ENCODE measurements around the gene PRKAG2.
A peak's percentile ranks its signal among the peaks of the same experiment; 100 is the strongest.
"Not testable (repeated sequence)": the region's sequence is repeated elsewhere in the genome, so short reads cannot be mapped to it uniquely, and the experiment has no call there.

Gene PRKAG2

DNA sequence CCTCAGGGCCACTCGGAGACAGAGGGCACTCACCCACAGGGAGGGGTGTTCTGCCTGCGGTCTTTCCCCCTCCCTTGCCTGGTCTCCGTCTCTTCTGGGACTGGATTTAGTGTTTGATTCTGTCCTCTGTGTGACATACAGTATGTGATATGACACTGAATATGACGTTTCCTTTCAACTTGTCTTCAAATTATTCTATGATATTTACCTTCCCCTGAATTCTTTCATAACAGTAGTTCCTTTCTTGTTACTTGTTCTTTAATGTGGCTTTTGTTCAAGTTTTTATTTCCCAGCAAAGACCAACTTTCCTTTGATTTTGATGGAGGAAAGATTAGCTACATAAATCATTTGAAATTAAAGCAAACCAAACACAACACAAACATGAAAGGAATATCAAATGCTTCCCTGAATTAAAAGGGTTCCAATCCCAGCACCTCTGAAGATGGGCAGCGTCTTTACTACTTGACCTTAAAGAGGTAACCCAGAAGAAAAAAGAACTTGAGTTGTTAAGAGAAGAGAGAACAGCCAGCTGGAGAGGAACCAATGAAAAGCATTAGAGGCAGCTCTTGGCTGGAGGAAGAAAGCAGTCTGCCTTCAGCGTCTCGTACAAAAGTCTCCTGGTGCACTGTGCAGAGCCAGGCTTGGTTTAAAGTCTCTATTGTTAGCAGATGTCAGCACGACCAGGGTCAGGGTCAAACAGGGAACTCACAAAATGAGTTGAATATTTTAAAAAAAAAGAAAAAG, 338.9 kb downstream of the PRKAG2 start:
- no peak for DNase-seq (ENCODE audit: low read depth in 2 of 3, low spot score in 2 of 3)

DNA sequence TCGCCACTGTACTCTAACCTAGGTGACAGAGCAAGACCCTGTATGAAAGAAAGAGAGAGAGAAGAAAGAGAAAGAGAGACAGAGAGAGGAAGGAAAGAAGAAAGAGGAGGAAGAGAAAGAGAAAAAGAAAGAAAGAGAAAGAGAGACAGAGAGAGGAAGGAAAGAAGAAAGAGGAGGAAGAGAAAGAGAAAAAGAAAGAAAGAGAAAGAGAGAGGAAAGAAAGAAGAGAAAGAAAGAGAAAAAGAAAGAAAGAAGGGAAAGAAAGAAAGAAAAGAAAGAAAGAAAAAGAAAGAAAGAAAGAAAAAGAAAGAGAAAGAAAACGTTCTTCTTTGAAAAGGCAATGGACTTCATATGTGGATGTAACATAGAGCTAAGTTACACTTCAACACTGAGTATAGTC, 340.7 kb downstream of the PRKAG2 start:
- not testable (repeated sequence) for DNase-seq (ENCODE audit: low read depth in 2 of 3, low spot score in 2 of 3)

DNA sequence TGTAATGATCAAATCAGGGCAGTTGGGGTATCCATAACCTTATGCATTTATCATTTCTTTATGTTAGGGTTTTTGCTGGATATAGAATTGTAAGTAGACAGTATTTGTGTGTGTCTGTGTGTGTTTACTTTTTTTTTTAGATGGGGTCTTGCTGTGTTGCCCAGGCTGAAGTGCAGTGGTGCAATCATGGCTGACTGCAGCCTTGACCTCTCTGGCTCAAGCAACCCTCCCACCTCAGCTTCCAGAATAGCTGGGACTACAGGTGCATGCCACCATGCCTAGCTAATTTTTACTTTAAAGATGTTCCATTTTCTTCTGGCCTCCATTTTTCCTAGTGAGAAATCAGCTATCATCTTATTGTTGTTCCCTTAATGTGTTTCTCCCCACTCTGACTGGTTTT, 347.1 kb downstream of the PRKAG2 start:
- no peak for DNase-seq (ENCODE audit: low read depth in 2 of 3, low spot score in 2 of 3)

DNA sequence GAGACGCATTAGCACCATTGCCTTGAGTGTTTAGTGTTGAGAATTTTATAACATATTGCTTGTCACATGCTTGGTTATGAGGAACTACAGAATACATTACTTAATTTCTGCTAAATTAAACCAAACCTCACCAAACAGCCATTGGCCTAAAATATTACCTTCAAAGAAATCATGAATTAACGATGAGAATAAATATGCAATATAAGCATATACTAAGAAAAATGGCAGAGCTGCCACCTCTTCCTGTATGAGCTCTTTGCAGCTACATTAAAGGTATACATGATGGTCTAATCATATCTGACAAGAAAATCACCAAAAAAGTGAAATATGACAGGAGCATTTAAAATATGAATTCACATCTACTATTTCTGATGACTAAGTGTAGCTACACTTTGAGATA, 352.1 kb downstream of the PRKAG2 start:
- no peak for DNase-seq (ENCODE audit: low read depth in 2 of 3, low spot score in 2 of 3)

DNA sequence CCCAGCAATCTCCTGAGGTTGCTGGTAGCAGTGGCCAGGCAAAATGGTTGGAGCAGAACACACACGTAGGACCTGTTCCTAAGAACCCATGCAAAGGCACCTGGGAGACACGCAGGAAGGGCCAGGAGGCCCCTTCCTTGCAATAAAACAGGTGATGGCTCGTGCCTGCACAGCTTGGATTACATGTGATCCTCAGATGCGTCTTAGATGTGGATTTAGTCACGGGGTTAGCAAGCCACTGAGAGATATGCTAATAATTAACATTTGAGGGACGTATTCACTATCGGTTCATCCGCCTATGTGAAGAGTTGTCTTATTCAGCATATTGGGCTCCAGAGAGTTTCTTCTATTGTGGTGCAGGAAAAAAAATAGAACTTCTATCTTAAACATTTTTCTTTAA, 352.6 kb downstream of the PRKAG2 start:
- DNase-seq (ENCODE audit: low read depth in 2 of 3, low spot score in 2 of 3) = no peak

DNA sequence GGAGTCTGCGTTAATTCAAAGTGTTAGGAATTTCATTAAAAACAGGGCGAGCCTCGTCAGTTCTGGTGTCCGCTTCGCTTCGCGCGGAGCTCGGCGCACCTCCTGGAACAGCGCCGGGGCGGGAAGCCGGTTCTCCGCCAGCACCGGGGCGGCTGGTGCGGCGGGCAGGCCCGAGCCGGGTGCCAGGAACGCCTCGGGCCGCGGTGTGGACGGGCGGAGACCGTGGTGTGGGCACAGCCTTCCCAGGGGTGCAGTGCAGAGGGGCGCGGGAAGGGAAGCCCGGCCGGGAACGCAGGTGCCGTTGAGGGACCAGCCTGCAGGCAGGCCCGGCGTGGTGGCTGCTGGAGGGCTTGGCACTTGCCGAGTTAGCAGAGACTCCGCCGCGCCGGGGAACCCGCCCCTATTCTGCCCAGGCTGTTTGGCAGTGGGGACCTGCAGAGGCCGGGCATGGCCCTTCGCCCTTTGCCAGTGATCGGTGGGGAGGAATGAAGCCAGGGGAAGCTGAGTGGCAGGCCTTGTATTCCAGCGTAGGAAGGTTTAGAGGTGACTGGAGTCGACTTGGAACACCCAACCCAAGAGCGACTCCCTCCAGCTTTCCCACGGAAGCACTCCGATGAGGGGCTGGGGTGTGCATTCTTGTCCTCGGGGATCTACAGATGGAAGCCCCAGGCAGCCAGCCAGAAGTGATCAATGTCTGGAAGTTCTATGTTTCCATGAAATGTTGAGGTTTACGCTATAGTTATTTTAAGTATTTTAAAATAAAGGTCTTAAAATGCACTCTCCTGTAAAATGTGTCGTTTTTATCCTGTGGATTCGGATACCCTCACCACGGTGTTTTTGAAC, 356.3 kb downstream of the PRKAG2 start:
- DNase-seq (ENCODE audit: low read depth in 2 of 3, low spot score in 2 of 3) = peak; percentile 10 to 37 (median 22)

DNA sequence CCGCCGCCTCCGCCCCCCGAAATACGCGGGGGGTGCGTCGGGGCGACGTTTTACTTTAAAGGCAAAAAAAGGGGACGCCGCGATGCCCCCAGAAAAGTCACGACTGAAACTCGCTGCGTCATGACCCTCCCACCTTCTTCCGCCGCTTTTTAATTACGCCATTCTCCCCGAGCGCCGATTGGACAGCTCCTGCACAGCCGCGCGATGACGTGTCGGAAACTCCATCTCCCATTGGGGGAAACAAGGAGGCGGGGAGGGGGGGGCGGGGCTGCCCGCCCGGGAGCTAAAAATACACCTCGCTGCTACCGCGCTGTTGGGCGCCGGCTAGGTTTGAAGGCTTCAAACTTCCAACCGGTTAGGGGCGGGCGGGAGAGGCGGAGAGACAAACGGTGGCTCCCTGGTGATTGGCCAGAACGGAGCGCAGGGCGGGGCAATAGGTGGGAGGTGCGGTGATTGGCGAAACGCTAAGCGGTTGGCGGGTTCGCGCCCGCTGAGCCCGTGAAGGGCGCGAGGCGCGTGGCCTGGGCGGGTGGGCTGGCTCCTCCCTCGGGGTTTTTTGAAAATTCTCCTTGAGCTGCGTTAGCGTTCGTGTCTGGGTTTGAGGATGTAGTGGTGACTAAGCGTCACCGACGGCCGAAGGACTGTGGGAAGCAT, 357.0 kb downstream of the PRKAG2 start, which contains the start of gene RHEB:
Gene RHEB (minus strand): TSS at position 131 of the 654 bp plus-strand sequence. CDS start 384 bp downstream, outside the sequence.
- DNase-seq (ENCODE audit: low read depth in 2 of 3, low spot score in 2 of 3) = peak; percentile 84 to 97 (median 96)

DNA sequence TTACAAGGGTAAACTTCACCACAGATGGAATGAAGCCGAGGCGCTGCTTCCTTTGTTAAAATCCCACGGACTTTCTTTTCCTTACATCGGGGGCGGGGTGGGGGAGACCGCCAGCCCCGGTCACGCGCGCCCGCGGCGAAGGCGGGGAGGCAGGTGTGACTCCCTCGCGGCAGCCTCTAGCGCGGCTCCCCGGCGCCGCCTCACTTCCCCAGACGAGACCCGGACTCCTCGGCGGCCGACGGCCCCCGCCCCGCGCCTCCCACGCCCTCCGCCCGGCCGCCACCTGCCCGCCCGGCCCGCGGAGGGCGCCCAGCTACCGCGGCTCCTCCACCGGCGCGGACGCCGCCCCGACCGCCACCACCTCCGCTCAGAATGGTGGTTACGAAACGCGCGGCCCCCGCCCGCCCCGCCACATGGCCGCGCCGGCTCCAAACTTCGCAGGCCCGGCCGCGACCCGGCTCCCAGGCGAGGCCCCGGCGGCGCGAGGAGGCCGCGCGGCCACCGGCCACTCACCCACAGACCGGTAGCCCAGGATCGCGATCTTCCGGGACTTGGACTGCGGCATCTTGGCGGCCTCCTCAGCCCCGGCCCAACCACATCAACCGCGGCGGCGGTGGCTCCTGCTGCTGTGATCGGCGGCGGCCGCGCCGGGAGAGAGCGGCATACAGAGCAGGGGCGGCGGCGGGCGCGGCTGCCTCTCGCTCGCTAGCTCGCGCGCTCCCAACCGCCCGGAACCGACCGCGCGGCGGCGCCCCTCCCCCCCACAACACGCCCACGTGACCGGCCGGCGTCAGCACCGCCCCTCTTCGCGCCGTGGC, 357.8 kb downstream of the PRKAG2 start:
- peak; percentile 18 to 49 (median 35) for DNase-seq (ENCODE audit: low read depth in 2 of 3, low spot score in 2 of 3)

DNA sequence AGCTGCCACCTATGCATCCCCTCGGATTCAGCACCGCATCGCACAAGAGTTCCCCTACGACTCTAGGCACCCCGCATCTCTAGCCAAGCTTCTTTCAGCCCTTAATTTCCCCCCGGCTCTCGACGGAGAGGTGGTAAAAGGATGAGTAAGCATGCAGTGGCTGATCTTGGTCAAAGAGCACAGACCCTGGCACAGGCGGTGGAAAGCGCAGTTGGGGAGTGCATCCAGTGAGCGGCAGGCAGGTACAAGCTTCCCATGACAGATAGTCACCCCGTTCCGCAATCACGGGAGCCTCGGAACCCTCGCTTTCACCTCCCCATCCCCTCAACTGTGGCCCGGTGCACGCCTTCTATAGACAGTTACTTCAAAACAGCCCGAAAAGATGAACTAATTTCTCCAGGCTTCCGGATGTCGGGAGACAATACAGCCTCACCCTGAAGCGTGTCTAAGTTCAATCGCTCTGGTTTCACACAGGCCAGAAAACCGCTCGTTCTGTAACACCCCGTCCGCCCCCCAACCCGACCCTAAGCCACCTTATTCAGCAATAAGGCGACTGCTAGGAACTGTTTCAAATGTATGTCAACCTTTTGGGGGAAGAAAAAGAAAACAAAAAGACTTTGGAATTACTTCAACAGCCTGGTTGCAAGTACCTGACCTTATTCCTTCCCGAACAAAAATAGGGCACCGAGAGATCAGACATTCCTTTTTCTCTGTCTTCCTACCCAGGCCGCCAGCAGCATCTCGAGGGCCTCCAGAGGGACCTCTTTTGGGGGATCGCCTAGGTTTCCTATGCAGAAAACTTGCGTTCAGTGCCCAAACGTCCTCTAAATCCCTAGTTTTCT, 358.6 kb downstream of the PRKAG2 start:
- DNase-seq (ENCODE audit: low read depth in 2 of 3, low spot score in 2 of 3) = peak; percentile 24 to 40 (median 31)

DNA sequence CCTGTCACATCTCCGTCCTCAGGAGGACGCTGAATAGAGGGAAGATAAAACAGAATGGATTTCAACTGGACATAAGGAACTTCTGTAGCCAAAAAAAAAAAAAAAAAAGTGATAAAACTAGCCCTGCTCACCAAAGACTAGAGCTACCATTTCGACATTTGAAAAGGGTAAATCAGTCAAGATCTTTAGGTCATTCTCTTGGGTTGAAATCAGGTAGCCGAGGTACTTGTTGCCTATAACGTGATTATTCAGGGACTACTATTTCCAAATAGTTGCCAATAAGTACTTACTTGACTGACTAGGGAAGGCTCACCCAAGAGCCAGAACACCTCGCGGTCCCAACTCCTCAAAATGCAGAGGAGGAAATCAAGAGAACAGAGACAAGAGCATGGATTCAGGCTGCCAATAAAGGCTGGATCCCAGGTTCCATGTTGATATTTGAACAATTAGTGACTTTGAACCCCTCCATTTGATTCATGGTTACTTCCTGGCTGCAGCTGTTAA, 359.3 kb downstream of the PRKAG2 start:
- DNase-seq (ENCODE audit: low read depth in 2 of 3, low spot score in 2 of 3) = no peak

DNA sequence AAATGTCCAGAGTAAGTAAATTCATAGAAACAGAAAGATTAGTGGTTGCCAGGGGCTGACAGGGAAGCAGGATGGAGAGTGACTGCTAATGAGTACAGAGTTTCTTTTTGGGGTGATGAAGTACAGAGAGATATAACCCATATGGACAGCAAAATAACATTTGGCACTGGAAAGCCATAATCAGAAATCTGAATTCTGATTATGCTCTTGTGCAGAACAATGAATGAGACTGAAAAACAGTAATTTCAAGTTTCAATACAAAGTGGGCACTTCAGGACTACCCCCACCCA, 361.7 kb downstream of the PRKAG2 start:
- no peak for DNase-seq (ENCODE audit: low read depth in 2 of 3, low spot score in 2 of 3)

DNA sequence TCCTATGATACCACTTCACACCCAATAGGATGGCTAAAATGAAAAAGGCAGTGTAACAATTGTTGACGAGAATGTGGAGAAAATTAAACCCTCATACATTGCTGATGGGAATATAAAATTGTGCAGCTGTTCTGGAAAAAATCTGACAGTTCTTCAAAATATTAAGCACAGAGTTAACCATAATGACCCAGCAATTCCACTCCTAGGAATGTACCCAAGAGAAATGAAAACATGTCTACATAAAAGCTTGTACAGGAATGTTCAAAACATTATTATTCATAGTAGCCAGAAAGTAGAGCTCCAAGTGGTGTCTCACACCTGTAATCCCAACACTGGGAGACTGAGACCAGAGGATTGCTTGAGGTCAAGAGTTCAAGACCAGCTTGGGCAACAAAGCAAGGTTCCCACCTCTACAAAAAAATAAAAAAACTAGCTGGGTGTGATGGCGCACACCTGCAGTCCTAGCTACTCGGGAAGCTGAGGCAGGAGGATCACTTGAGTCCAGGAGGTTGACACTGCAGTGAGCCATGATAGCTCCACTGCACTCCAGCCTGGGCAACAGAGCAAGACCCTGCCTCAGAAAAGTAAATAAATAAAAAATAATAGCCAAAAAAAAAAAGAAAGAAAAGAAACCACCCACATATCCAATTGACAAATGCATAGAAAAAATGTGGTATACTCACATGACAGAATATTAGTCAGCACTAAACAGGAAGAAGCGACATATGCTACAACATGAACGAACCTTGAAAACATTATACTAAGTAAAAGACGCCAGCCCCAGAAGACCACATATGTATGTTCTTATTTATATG, 362.2 kb downstream of the PRKAG2 start:
- no peak for DNase-seq (ENCODE audit: low read depth in 2 of 3, low spot score in 2 of 3)

DNA sequence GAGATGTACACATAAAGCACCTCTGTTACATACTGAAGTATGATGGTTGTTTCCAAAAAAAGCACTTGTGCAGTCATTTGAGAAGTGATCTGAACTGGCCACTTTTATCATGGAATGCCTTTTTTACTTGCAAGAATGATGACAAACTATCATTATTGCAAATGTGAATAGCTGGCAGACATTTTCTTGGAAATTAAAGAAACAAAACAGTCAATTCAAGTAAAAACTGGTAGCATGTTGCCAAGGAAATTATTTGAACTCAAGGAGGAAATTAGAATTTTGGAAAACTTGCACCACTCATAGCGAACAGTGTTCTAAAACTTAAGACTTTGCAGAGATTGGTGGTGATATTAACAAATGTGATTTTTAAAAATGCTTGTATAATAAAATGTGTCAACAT, 363.8 kb downstream of the PRKAG2 start:
- no peak for DNase-seq (ENCODE audit: low read depth in 2 of 3, low spot score in 2 of 3)

DNA sequence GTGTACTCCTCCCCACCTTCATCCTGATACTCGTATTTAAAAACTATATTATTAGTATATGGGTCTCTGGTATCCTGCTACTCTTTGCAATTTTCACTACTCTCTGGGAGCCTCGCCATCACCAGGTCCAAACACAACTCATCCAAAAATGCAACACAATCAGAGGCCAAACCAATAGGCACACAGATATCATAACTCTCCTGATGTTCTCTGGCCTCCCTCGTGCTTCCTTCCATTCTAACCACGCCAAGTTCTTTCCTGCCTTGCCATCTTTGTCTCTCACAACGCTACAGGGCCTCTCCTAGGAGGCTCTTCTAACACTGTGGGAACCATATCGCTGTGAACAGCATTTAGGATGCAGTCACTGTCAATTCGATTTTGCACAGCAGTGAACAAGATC, 364.6 kb downstream of the PRKAG2 start:
- no peak for DNase-seq (ENCODE audit: low read depth in 2 of 3, low spot score in 2 of 3)

DNA sequence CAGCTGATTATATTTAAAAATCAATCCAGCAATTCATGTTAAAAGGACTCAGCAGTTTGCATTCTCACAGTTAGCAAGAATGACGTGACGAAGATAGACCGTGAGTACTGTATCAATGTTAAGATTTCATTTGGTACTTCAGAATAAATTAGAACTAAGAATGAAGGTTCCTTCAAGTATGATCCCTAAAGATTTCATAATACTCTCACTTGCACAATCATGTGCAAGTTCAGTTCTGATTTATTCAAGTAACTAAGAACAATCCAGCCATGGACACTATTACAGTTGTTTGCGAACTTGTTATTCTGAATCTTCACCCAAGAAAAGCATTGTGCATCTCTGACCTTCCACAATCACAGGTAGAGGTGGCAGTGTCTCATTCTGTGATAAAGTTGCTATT, 365.0 kb downstream of the PRKAG2 start:
- DNase-seq (ENCODE audit: low read depth in 2 of 3, low spot score in 2 of 3) = no peak

DNA sequence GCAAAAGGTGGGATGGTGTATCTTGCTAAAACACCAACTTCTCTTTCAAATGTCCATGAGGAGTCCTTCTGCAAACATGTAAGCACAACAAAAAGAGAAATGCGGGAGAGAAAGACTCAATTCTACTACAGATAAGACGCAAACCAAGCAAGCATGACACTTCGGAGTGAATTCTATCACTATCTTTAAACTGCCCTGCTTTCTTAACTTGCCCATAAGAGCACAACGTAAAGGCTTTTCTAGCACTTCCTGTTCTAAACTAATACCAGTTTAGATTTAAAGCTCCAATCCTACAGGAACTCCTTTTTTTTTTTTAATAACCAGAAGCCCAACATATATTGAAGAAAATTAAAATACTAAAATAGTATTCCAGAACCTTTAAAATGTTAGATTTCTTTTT, 365.6 kb downstream of the PRKAG2 start:
- no peak for DNase-seq (ENCODE audit: low read depth in 2 of 3, low spot score in 2 of 3)

DNA sequence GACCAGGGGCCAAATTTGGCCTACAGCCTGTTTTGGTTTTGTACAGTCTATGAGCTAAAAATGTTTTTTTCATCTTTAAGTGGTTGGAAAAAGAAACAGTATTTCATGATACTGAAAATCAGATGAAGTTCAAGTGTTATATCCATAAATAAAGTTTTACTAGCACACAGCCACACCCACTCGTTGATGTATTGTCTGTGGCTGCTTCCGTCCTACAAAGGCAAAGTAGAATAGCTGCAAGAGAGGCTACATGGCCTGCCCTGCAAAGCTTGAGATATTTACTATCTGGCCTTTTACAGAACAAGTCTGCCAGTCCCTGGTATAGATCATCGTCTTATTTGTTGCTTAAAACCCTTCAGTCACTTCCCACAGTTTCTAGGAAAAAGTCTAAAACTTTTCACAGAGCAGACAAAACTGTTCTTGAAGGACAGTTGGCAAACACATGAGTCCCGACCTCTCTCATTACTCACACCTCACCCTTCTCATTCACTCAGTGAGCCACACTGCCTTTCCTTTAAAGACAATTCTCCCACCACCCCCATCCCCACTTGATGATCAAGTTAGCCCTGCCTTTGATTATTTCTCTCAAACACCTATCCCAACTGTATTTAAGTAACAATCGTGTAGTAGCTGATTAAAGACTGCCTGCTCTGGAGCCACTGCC, 367.1 kb downstream of the PRKAG2 start:
- no peak for DNase-seq (ENCODE audit: low read depth in 2 of 3, low spot score in 2 of 3)

DNA sequence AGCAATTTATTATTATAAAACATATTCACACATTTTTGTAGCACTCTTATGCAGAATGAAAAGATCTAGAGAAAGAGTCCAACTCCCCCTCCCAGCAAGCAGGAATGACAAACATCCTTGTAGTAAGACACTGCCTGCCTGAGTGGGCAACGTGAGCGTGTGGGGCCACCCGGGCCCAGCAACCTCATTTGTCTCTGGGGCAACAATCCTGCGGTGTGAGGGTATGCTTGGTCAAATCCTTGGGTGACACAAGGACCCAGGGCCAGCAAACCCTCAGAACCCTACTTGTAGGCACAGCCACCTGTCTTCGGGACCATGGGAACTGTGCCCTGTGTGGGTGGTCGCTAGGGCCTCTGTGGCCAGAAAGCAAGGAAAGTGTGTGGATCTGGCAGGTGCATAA, 367.9 kb downstream of the PRKAG2 start:
- no peak for DNase-seq (ENCODE audit: low read depth in 2 of 3, low spot score in 2 of 3)

DNA sequence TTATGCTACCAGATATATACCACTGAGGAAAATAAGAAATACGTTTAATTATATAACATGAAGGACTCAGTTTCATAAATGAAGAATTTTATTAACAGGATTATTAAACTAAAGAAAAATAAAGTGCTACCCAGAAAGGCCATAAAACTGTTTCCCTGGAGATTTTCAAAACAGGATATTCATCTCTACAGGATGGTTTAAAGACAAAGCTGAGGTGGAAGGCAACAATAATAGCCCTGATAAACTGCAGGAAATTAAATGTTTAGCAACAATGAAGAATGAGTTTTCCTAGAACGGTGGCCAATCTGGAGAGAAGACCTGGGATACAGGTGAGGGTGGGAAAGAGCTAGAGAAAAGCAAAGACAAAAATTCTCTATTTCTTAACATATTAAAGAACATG, 369.1 kb downstream of the PRKAG2 start:
- no peak for DNase-seq (ENCODE audit: low read depth in 2 of 3, low spot score in 2 of 3)

Data from activated CD8-positive, alpha-beta memory T cell treated with anti-CD3 and anti-CD28 coated beads for 48 hours (primary cell).